Retinal pigment epithelial cell (primary cell): ENCODE data around the gene DDOST.

Experiments used
- DNase-seq: peaks from one replicate; pipeline ENCODE4 v3.0.0-alpha.2; 2010; ENCODE audit warnings: low read depth
- H3K4me3 ChIP-seq: 2 replicates; pipeline ENCODE4 v1.5.1; 2011; ENCODE audit warnings: mild to moderate bottlenecking, low read length, control low read depth, moderate library complexity
- CTCF ChIP-seq: conservative IDR thresholded peaks from 2 replicates; pipeline ENCODE4 v1.5.1; 2011; ENCODE audit warnings: low read depth, low read length, control low read depth, inconsistent platforms

The DDOST gene

GRCh38 chr1:20661207-20662109 is at the start of gene DDOST:
Gene DDOST (minus strand): TSS chr1:20661369. CDS start chr1:20661350, 19 bp downstream.
- TF ChIP-seq CTCF, result peak; percentile 41
- peak within 1 kb of the TSS; percentile 95 for H3K4me3 ChIP-seq
- peak; percentile 95 for DNase-seq

GRCh38 chr1:20710469-20711284 is 49.5 kb upstream of the DDOST start:
- no peak for DNase-seq
- TF ChIP-seq CTCF, result no peak
- H3K4me3 ChIP-seq, result no peak overlapping the region

GRCh38 chr1:20709868-20710267 is 48.7 kb upstream of the DDOST start:
- no peak for DNase-seq
- TF ChIP-seq CTCF, result no peak
- H3K4me3 ChIP-seq, result no peak overlapping the region

- DNase-seq, result no peak
- TF ChIP-seq CTCF, result no peak
- no peak overlapping the region for H3K4me3 ChIP-seq
These were observed 47.7 kb upstream of the DDOST start for GRCh38 chr1:20708891-20709290.

GRCh38 chr1:20708057-20708456 is 46.9 kb upstream of the DDOST start:
- H3K4me3 ChIP-seq, result no peak overlapping the region
- no peak for DNase-seq
- TF ChIP-seq CTCF, result no peak

GRCh38 chr1:20706841-20707240 is 45.7 kb upstream of the DDOST start:
- no peak overlapping the region for H3K4me3 ChIP-seq
- no peak for TF ChIP-seq CTCF

More at GRCh38 chr1:20706841-20707240, 45.7 kb upstream of the DDOST start:
- DNase-seq, result no peak
